ENCODE measurements around the gene PRR15L. TPM values are rescaled to one million over a fixed set of nuclear protein-coding genes. Genes with fewer than 3 reads are reported as not detected.

The PRR15L gene
- polyA plus RNA-seq, 1 donor (not counting 4 experiments of a cell fraction or from before 2014, with no cell fraction given) = 0.16 TPM

DNA sequence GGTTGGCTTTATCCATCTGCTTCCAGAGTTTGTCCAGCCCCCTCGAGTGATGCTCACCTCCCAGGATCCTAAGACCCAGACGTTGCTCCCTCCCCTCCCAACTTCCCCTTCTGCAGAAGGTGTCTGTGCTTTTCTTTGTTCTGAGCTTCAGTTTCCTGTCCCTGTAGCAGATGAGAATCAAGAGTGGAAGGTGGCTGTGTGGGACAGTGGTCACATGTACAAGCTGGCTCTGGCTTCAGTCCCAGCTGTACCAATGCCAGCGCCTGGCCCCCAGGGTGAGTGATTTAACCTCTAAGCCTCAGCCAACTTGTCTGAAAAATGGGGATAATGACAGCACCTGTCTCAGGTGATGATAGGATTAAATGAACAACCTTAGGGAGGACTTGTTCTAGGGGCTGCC, 7.7 kb downstream of the PRR15L start:
- Histone ChIP-seq H4K20me1 (ENCODE audit: control insufficient read depth, extremely low read depth, insufficient read depth, low read length) (no peaks in the 10 kb centered on the region), H3K4me1 (ENCODE audit: control insufficient read depth, extremely low read depth, insufficient read depth, low read length) (peaks cover 19% of the 10 kb centered on the region), H2AFZ (ENCODE audit: control insufficient read depth, low read length) (no peak overlapping the region), H3K79me2 (ENCODE audit: control insufficient read depth, insufficient read depth, low read length) (no peaks in the 10 kb centered on the region), H3K9me3 (ENCODE audit: control insufficient read depth, low read depth, low read length) (no peaks in the 10 kb centered on the region), H3K9ac (ENCODE audit: control insufficient read depth, extremely low read depth, insufficient read depth, low read length) (peak overlapping the region; percentile 64), H3K27ac (ENCODE audit: control insufficient read depth, insufficient read depth, low read length) (peak overlapping the region; percentile 52), H3K4me3 (ENCODE audit: control insufficient read depth in 2 of 3, extremely low read depth in 1 of 3, insufficient read depth in 2 of 3, low read depth in 1 of 3, low read length in 3 of 3) (no peak overlapping the region), H3K4me2 (ENCODE audit: control insufficient read depth, extremely low read depth, insufficient read depth, low read depth, low read length) (peak overlapping the region; percentile 76), H3K36me3 (ENCODE audit: control insufficient read depth in 2 of 2, extremely low read depth in 1 of 2, insufficient read depth in 2 of 2, low read length in 2 of 2) (peaks cover 20 to 39% of the 10 kb centered on the region in 2 experiments), H3K9me1 (ENCODE audit: control insufficient read depth, extremely low read depth, insufficient read depth, low read length) (no peaks in the 10 kb centered on the region), H3K27me3 (ENCODE audit: control insufficient read depth, extremely low read depth, insufficient read depth, low read length) (no peaks in the 10 kb centered on the region)
- TF ChIP-seq EZH2 (IDR thresholded peaks at IDR 0.05; ENCODE audit: low read length) = no peak
- no peak for TF ChIP-seq CTCF (optimal IDR thresholded peaks at IDR 0.05 in 1 of 3, IDR thresholded peaks at IDR 0.05 in 1 of 3, conservative IDR thresholded peaks at IDR 0.05 in 1 of 3; ENCODE audit: extremely low read depth in 1 of 3, insufficient read depth in 2 of 3, low read length in 3 of 3)
- no peak for FAIRE-seq
- DNase-seq (ENCODE audit: low read depth, low spot score) = no peak
- dilution Hi-C loops (cut with MboI; ENCODE audit: extremely low pct_ligation_motif_present, low sequenced_read_pairs) = no loop called here

- DNase-seq (ENCODE audit: low read depth, low spot score) (no peak), FAIRE-seq (no peak)
- Histone ChIP-seq H3K27me3 (ENCODE audit: control insufficient read depth, extremely low read depth, insufficient read depth, low read length) (no peaks in the 10 kb centered on the region), H3K4me1 (ENCODE audit: control insufficient read depth, extremely low read depth, insufficient read depth, low read length) (peaks cover 19% of the 10 kb centered on the region), H3K9ac (ENCODE audit: control insufficient read depth, extremely low read depth, insufficient read depth, low read length) (peak overlapping the region; percentile 64), H3K4me3 (ENCODE audit: control insufficient read depth in 2 of 3, extremely low read depth in 1 of 3, insufficient read depth in 2 of 3, low read depth in 1 of 3, low read length in 3 of 3) (peak overlapping the region in 1 of 3 experiments; percentile 29), H3K27ac (ENCODE audit: control insufficient read depth, insufficient read depth, low read length) (peak overlapping the region; percentile 52), H3K4me2 (ENCODE audit: control insufficient read depth, extremely low read depth, insufficient read depth, low read depth, low read length) (peak overlapping the region; percentile 76), H2AFZ (ENCODE audit: control insufficient read depth, low read length) (peak overlapping the region; percentile 86), H3K9me3 (ENCODE audit: control insufficient read depth, low read depth, low read length) (no peaks in the 10 kb centered on the region), H3K36me3 (ENCODE audit: control insufficient read depth in 2 of 2, extremely low read depth in 1 of 2, insufficient read depth in 2 of 2, low read length in 2 of 2) (peaks cover 26 to 46% of the 10 kb centered on the region in 2 experiments), H4K20me1 (ENCODE audit: control insufficient read depth, extremely low read depth, insufficient read depth, low read length) (no peaks in the 10 kb centered on the region), H3K79me2 (ENCODE audit: control insufficient read depth, insufficient read depth, low read length) (no peaks in the 10 kb centered on the region), H3K9me1 (ENCODE audit: control insufficient read depth, extremely low read depth, insufficient read depth, low read length) (no peaks in the 10 kb centered on the region)
- dilution Hi-C loops (cut with MboI; ENCODE audit: extremely low pct_ligation_motif_present, low sequenced_read_pairs) = no loop called here
- TF ChIP-seq CTCF (optimal IDR thresholded peaks at IDR 0.05 in 1 of 3, IDR thresholded peaks at IDR 0.05 in 1 of 3, conservative IDR thresholded peaks at IDR 0.05 in 1 of 3; ENCODE audit: extremely low read depth in 1 of 3, insufficient read depth in 2 of 3, low read length in 3 of 3) = peak; percentile 87 to 92 (median 89)
- no peak for TF ChIP-seq EZH2 (IDR thresholded peaks at IDR 0.05; ENCODE audit: low read length)
Measured at GRCh38 chr17:47949197-47949759, 8.4 kb downstream of the PRR15L start.
